Pancreas (tissue), 10 donors: ENCODE measurements around the gene ARHGDIG. TPM values are rescaled to one million over a fixed set of nuclear protein-coding genes. Genes with fewer than 3 reads are reported as not detected.
A peak's percentile ranks its signal among the peaks of the same experiment; 100 is the strongest.

Source experiments
- ATAC-seq, 4 donors: fragments of 200-7000 bp; cut with Tn5 transposase; one replicate each; pipeline versions ENCODE4 v1.8.0 to v1.9.1; 2020; ENCODE audit warnings: mild to moderate bottlenecking in 4 of 4, moderate library complexity in 4 of 4
- DNase-seq, 6 donors: peaks; one replicate each; pipeline ENCODE4 v3.0.0-alpha.2; 2020
- FAIRE-seq: peaks from 2 replicates; lab custom pipeline; 2012; peaks lifted over from hg19 to GRCh38; lab: Jason Lieb, UNC
- H3K27ac ChIP-seq, 4 donors: fragments of 200-600 bp; sonication (generic); 1 replicate in 3 of 4; 2 replicates in 1 of 4; pipeline versions ENCODE4 v1.5.0 to v1.8.0; 2020
- H3K27me3 ChIP-seq, 4 donors: fragments of 200-600 bp; one replicate each; pipeline ENCODE4 v1.8.0; 2021
- H3K36me3 ChIP-seq, 3 donors: fragments of 200-600 bp; sonication (generic) in 1 of 3; one replicate each; pipeline versions ENCODE4 v1.5.0 to v1.8.0; 2020 to 2021
- H3K4me1 ChIP-seq, 3 donors: fragments of 200-600 bp; one replicate each; pipeline ENCODE4 v1.8.0; 2021
- H3K4me3 ChIP-seq, 4 donors: fragments of 200-600 bp; sonication (generic) in 2 of 4; one replicate each; pipeline versions ENCODE4 v1.5.0 to v1.8.0; 2020 to 2021
- H3K9me3 ChIP-seq, 4 donors: fragments of 200-600 bp; one replicate each; pipeline ENCODE4 v1.8.0; 2021
- WGBS, 2 donors: extraction: QIAGEN DNeasy Blood & Tissue Kit; methylation state at CpG; one replicate each; pipeline ENCODE4 v1.1.7; 2013; 5-methylcytosine and 5-hydroxymethylcytosine counted together
- intact Hi-C, 3 donors: fragments of 100-400 bp; cut with DNase I; formaldehyde crosslinking; loops; one replicate each; pipeline versions ENCODE4 v1.11.1 to v1.14.2; 2022
- polyA plus RNA-seq, 2 donors: library from polyadenylated mRNA; stranded (reverse); fragments of 200-250 nt; gene quantifications; one replicate each; pipeline ENCODE4 v1.2.3, GENCODE V29; 2013
- total RNA-seq, 6 donors: library from RNA; stranded (reverse); fragmentation: NEBNext Ultra II Directional in 4 of 6; extraction: Animal tissue kit (Norgen Biotek cat#: 25700) in 4 of 6; gene quantifications; one replicate each; pipeline versions ENCODE4 v1.2.1 to v1.2.4, GENCODE V29; 2021 to 2023
- TF ChIP-seq, protein P1 (sequence below), 4 donors: fragments of 200-600 bp; sonication (generic) in 3 of 4; IDR thresholded peaks; one replicate each; pipeline versions ENCODE4 v1.5.0 to v1.8.0; 2021; ENCODE audit warnings: antibody characterized with exemption in 4 of 4
- donor health status: healthy with polysubstance abuse.
- donor health status: DM: no; HTN: no; CAD: no; lungs with moderate emphysema.
- donor health status: DM: no; HTN: no; CAD: no.
- donor health status: control.
- donor health status: control.
- donor health status: Bipolar disorder and iron deficiency.
- donor health status: DM: yes; HTN: yes; CAD: no.
- donor health status: DM: no; HTN: no; CAD: no.
- donor health status: DM: no; HTN: no; CAD: no.
- donor health status: DM: yes; HTN: yes; CAD: no.

The ARHGDIG gene
- total and polyA plus RNA-seq, 8 donors: 5.6 to 165 (median 50.7) TPM

DNA sequence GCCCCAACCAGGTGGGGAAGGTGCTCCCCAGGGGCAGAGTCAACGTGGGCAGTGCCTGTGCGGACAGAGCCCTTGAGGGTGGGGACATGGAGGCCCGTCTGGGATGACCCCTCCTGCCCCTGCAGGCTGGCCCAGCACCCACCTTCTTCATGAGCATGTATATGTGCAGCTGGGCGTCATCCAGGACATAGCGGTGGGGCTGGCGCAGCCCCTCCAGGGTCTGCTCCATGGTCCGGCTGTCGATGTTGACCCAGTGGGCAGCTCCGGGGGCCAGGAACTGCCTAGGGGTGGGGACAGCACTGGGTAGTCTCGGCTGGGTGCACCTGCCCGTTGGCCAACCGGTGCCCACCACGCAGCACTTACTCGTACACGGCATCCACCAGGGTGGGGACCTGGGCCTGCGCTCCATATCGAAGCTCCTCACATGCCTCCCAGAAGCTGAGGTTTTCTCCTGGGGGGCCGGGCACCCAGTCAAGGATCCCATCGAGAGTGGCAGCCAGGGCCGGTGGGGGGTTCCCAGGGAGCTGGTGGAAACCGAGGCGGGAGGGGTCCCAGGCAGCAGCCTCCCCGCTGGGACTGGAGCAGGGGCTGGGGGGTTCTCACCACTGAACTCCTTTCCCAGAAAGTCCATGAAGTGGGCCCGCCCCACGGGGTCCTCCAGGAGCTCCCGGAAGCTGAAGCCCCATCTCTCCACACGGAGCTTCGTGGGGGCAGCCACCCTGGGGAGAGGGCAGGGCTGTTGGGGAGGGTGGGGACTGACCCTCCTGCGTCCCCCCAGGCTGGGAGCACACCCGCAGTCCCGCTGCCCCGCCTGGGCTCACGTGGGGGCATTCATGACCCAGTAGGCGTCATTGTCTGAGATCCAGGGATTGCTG lies 9.8 kb upstream of the ARHGDIG start:
- FAIRE-seq (no peak), DNase-seq (peak in 4 of 6 donors; percentile 16 to 77 (median 50))
- TF ChIP-seq, protein P1, sequence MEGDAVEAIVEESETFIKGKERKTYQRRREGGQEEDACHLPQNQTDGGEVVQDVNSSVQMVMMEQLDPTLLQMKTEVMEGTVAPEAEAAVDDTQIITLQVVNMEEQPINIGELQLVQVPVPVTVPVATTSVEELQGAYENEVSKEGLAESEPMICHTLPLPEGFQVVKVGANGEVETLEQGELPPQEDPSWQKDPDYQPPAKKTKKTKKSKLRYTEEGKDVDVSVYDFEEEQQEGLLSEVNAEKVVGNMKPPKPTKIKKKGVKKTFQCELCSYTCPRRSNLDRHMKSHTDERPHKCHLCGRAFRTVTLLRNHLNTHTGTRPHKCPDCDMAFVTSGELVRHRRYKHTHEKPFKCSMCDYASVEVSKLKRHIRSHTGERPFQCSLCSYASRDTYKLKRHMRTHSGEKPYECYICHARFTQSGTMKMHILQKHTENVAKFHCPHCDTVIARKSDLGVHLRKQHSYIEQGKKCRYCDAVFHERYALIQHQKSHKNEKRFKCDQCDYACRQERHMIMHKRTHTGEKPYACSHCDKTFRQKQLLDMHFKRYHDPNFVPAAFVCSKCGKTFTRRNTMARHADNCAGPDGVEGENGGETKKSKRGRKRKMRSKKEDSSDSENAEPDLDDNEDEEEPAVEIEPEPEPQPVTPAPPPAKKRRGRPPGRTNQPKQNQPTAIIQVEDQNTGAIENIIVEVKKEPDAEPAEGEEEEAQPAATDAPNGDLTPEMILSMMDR (IDR thresholded peaks at IDR 0.05): no peak

DNA sequence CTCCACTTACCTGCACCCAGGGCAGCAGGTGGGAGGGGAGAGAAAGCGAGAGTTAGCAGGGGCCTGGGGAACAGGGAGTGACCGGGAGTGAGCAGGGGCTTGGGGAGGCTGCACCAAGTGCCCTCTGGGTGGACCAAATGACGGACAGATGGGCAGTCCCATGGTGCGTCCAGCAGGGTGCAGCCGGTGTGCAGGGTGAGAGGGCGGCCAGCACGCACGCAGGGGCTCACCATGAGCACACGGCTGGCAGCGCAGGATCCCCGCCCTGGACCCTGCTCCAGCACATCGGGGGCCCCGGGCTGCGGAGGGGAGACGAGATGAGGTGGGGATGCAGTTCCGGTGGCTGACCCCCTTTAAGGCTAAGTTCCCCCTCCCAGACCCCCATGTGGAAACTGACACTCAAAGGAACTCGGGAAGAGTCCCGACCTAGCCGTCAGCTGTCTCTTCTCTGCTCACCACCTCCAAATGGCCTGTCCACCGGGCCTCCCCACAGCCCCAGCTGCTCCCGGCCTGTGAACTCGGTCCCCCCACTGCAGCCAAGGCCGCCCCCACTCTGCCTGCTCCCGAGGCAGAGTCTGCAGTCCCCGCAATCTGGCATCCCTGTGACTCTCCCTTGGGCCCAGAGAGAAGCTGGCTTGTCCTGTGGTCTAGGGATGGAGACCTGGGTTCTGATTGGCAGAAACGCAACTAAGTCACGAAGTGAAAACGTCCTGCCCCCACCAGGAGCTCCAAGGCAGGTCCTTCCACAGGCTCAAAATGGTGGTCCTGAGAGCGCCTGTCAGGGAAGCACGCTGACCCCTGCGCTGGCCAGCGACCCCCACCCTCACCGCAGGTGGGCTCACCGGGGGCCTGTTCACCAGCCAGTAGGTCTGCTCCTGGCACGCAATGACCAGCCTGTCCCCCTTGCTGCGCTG lies 7.5 kb upstream of the ARHGDIG start:
- H3K4me3 ChIP-seq: no peak overlapping the region
- intact Hi-C loops: no loop called here
- H3K36me3 ChIP-seq: no peaks in the 10 kb centered on the region
- FAIRE-seq: no peak
- H3K9me3 ChIP-seq: no peaks in the 10 kb centered on the region
- peak in 3 of 6 donors; percentile 11 to 41 (median 22) for DNase-seq
- no peak for ATAC-seq
- no peaks in the 10 kb centered on the region for H3K27me3 ChIP-seq
- no peak overlapping the region for H3K27ac ChIP-seq
- WGBS, 2 donors: 67 to 73% methylated on average over 35 to 36 of the region's 36 CpGs
- peaks cover 0 to 17% (median 13%) of the 10 kb centered on the region in 3 donors for H3K4me1 ChIP-seq
- TF ChIP-seq, protein P1 (IDR thresholded peaks at IDR 0.05): no peak

More for the DNA sequence above, 9.8 kb upstream of the ARHGDIG start:
- Histone ChIP-seq H3K27ac (peak overlapping the region in 1 of 4 donors; percentile 15), H3K4me1 (peaks cover 0 to 17% (median 13%) of the 10 kb centered on the region in 3 donors), H3K9me3 (no peaks in the 10 kb centered on the region), H3K4me3 (no peak overlapping the region), H3K27me3 (no peaks in the 10 kb centered on the region), H3K36me3 (no peaks in the 10 kb centered on the region)
- 71 to 80% methylated on average over 29 to 34 of the region's 34 CpGs for WGBS, 2 donors
- intact Hi-C loops: no loop called here
- ATAC-seq: no peak

DNA sequence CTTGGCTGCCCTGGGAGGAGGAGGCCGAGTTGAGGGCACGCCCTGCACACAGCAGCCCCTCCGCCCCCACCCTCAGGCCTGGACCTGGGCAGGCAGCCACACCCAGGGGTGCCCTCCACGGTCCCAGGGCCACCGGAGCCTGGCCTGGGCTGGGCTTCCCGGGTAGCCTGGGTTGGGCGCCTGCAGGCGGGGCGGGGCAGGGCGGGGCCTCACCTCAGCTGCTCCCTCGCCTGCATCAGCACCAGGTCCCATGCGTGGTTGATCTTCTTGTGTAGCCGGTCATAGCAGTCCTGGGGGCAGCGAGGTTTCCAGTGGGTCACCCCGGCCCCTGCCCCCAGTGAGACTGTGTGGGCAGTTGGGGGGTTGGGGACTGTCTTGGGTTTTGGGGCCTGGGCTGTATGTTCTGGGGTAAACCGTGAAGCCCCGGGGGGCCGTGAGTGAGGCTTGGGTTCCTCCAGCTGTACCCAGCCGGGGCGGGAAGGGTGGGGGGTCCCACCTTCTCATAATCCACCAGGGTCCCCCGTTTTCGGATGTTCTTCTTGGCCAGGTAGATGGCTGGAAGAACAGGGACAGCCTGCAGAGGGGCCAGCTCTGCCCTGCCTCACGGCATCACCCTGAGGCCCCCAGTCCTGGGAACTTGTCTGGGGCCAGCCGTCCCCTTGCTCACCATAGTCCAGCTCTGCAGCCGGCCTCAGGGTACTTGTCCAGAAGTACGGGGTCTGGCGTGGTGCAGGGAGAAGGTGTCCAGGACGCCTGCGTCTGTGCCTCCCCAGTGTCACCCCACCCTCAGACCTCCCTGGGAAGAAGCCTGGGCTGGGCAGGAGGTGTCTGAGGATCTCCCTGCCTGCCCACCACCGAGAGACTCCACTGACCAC lies 6.6 kb upstream of the ARHGDIG start:
- Histone ChIP-seq H3K36me3 (no peaks in the 10 kb centered on the region), H3K9me3 (no peaks in the 10 kb centered on the region), H3K4me3 (no peak overlapping the region), H3K27me3 (no peaks in the 10 kb centered on the region), H3K4me1 (peaks cover 0 to 13% (median 13%) of the 10 kb centered on the region in 3 donors), H3K27ac (no peak overlapping the region)
- no peak for FAIRE-seq
- intact Hi-C loops: no loop called here
- peak; percentile 56 to 83 (median 79) for DNase-seq
- peak; percentile 44 to 61 (median 60) for ATAC-seq
- TF ChIP-seq, protein P1 (IDR thresholded peaks at IDR 0.05): no peak
- 44 to 47% methylated on average over 20 to 30 of the region's 30 CpGs for WGBS, 2 donors

DNA sequence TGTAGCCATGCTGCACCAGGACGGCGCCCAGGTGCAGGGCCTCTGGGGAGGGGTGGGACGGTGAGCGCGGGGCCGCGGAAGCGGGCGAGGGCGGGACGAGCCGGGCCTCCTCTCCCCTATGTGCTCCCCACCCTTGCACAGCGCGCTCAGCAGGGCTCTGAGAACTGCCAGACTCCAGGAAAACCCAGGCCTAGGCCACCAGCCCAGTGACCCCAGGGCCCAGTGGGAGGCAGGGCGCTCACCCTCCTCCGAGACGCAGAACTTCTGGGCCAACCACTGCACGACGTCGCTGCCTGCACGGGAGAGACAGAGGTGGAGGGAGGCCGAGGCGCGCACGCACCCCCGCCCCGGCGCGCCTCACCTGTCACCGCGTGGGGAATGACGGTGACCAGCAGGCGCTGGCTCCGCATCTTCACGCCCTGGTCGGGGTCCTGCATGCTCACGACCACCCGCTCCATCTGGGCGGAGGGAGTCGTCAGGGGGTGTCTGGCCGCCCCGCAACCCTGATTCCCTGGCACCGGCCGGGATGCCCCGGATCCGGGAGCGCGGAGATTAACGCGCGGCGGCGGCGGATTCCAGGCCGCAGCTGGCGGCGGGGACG lies 5.2 kb upstream of the ARHGDIG start:
- H3K27ac ChIP-seq: no peak overlapping the region
- peaks cover 0 to 8% (median 6%) of the 10 kb centered on the region in 3 donors for H3K4me1 ChIP-seq
- TF ChIP-seq, protein P1 (IDR thresholded peaks at IDR 0.05): no peak
- no peak for FAIRE-seq
- peak; percentile 6 to 28 (median 18) for ATAC-seq
- H3K27me3 ChIP-seq: no peaks in the 10 kb centered on the region
- 1 to 2% methylated on average over 29 to 58 of the region's 58 CpGs for WGBS, 2 donors
- H3K36me3 ChIP-seq: no peaks in the 10 kb centered on the region
- peak in 4 of 6 donors; percentile 29 to 83 (median 58) for DNase-seq
- peak overlapping the region in 2 of 4 donors; percentile 36 to 53 for H3K4me3 ChIP-seq
- no peaks in the 10 kb centered on the region for H3K9me3 ChIP-seq
- intact Hi-C loops: loop anchor here in 1 of 3 donors (5.0 kb wide), 1 partner anchor 48 kb away; the partner anchor contains the start of gene LUC7L
